ENCODE results near the gene COG1. TPM values are rescaled to one million over a fixed set of nuclear protein-coding genes. Genes with fewer than 3 reads are reported as not detected.

Gene COG1
- total RNA-seq, 2 donors from 2014 or later, result 32.1 to 34.1 TPM

- Histone ChIP-seq H3K4me3 (no peak overlapping the region), H3K27ac (no peak overlapping the region), H3K4me1 (ENCODE audit: control insufficient read depth in 1 of 2, low read depth in 2 of 2) (peaks cover 9 to 23% of the 10 kb centered on the region in 2 donors), H3K27me3 (replicated peaks; ENCODE audit: insufficient read depth) (no peaks in the 10 kb centered on the region), H3K9me3 (no peaks in the 10 kb centered on the region), H3K36me3 (no peaks in the 10 kb centered on the region)
- no peak for TF ChIP-seq CTCF (IDR thresholded peaks at IDR 0.05)
- no peak for ATAC-seq (ENCODE audit: insufficient number of reproducible peaks, low FRiP score, low read depth)
- no peak for DNase-seq (ENCODE audit: low spot score)
Measured at GRCh38 chr17:73224237-73224636, 31.4 kb downstream of the COG1 start.

GRCh38 chr17:73224663-73225305 is 31.9 kb downstream of the COG1 start:
- no peak for ATAC-seq (ENCODE audit: insufficient number of reproducible peaks, low FRiP score, low read depth)
- no peaks in the 10 kb centered on the region for H3K27me3 ChIP-seq (replicated peaks; ENCODE audit: insufficient read depth)
- H3K27ac ChIP-seq, result no peak overlapping the region
- no peak for TF ChIP-seq CTCF (IDR thresholded peaks at IDR 0.05)
- H3K36me3 ChIP-seq, result no peaks in the 10 kb centered on the region
- no peaks in the 10 kb centered on the region for H3K9me3 ChIP-seq
- no peak for DNase-seq (ENCODE audit: low spot score)
- no peak overlapping the region for H3K4me3 ChIP-seq
- peaks cover 9 to 25% of the 10 kb centered on the region in 2 donors for H3K4me1 ChIP-seq (ENCODE audit: control insufficient read depth in 1 of 2, low read depth in 2 of 2)

- no peak for ATAC-seq (ENCODE audit: insufficient number of reproducible peaks, low FRiP score, low read depth)
Measured at GRCh38 chr17:73226556-73227172, 33.8 kb downstream of the COG1 start.

GRCh38 chr17:73227379-73227778 is 34.5 kb downstream of the COG1 start:
- TF ChIP-seq CTCF (IDR thresholded peaks at IDR 0.05), result no peak
- Histone ChIP-seq H3K4me3 (no peak overlapping the region), H3K9me3 (no peaks in the 10 kb centered on the region), H3K27me3 (replicated peaks; ENCODE audit: insufficient read depth) (no peaks in the 10 kb centered on the region), H3K27ac (no peak overlapping the region), H3K4me1 (ENCODE audit: control insufficient read depth in 1 of 2, low read depth in 2 of 2) (peaks cover 9 to 42% of the 10 kb centered on the region in 2 donors), H3K36me3 (no peaks in the 10 kb centered on the region)
- ATAC-seq (ENCODE audit: insufficient number of reproducible peaks, low FRiP score, low read depth) (no peak), DNase-seq (ENCODE audit: low spot score) (no peak)

More at GRCh38 chr17:73226556-73227172, 33.8 kb downstream of the COG1 start:
- no peak for TF ChIP-seq CTCF (IDR thresholded peaks at IDR 0.05)
- Histone ChIP-seq H3K27ac (no peak overlapping the region), H3K4me3 (no peak overlapping the region), H3K9me3 (no peaks in the 10 kb centered on the region), H3K36me3 (no peaks in the 10 kb centered on the region), H3K27me3 (replicated peaks; ENCODE audit: insufficient read depth) (no peaks in the 10 kb centered on the region), H3K4me1 (ENCODE audit: control insufficient read depth in 1 of 2, low read depth in 2 of 2) (peaks cover 9 to 42% of the 10 kb centered on the region in 2 donors)
- DNase-seq (ENCODE audit: low spot score), result no peak

GRCh38 chr17:73227944-73228343 is 35.1 kb downstream of the COG1 start:
- DNase-seq (ENCODE audit: low spot score) (no peak), ATAC-seq (ENCODE audit: insufficient number of reproducible peaks, low FRiP score, low read depth) (no peak)
- H3K36me3 ChIP-seq, result no peaks in the 10 kb centered on the region
- H3K4me3 ChIP-seq, result no peak overlapping the region
- TF ChIP-seq CTCF (IDR thresholded peaks at IDR 0.05), result no peak
- H3K27ac ChIP-seq, result no peak overlapping the region
- no peaks in the 10 kb centered on the region for H3K27me3 ChIP-seq (replicated peaks; ENCODE audit: insufficient read depth)
- H3K9me3 ChIP-seq, result no peaks in the 10 kb centered on the region
- H3K4me1 ChIP-seq (ENCODE audit: control insufficient read depth in 1 of 2, low read depth in 2 of 2), result peaks cover 9 to 42% of the 10 kb centered on the region in 2 donors
